Activated CD8-positive, alpha-beta memory T cell treated with anti-CD3 and anti-CD28 coated beads for 48 hours (primary cell): ENCODE results near the gene ZEB1.

Experiments used
- DNase-seq, 3 experiments: peaks; one replicate each; pipeline ENCODE4 v3.0.0-alpha.2; 2020; ENCODE audit warnings: low read depth in 2 of 3, low spot score in 2 of 3

The ZEB1 gene

GRCh38 chr10:31318854-31319601, at the start of gene ZEB1:
Gene ZEB1 (plus strand): TSS chr10:31319216. CDS start chr10:31319235, 19 bp downstream.
- peak; percentile 62 to 71 (median 66) for DNase-seq

GRCh38 chr10:31270954-31271353, 48.1 kb upstream of the ZEB1 start:
- DNase-seq, result no peak

GRCh38 chr10:31272841-31273240, 46.2 kb upstream of the ZEB1 start:
- no peak for DNase-seq

- DNase-seq, result no peak
Observed at GRCh38 chr10:31273789-31274188, 45.2 kb upstream of the ZEB1 start.

GRCh38 chr10:31274310-31274709, 44.7 kb upstream of the ZEB1 start:
- no peak for DNase-seq

GRCh38 chr10:31278279-31278941, 40.6 kb upstream of the ZEB1 start:
- no peak for DNase-seq

GRCh38 chr10:31280972-31281371, 38.0 kb upstream of the ZEB1 start:
- DNase-seq, result no peak

- no peak for DNase-seq
Observed at GRCh38 chr10:31288001-31288400, 31.0 kb upstream of the ZEB1 start.

- DNase-seq, result no peak
Observed at GRCh38 chr10:31288962-31289361, 30.1 kb upstream of the ZEB1 start.

- no peak for DNase-seq
Observed at GRCh38 chr10:31290386-31290785, 28.6 kb upstream of the ZEB1 start.

GRCh38 chr10:31291123-31291522, 27.9 kb upstream of the ZEB1 start:
- DNase-seq, result no peak

GRCh38 chr10:31294558-31294957, 24.5 kb upstream of the ZEB1 start:
- no peak for DNase-seq

GRCh38 chr10:31296754-31297153, 22.3 kb upstream of the ZEB1 start:
- no peak for DNase-seq

- DNase-seq, result no peak
Observed at GRCh38 chr10:31299119-31299518, 19.9 kb upstream of the ZEB1 start.

- DNase-seq, result no peak
Observed at GRCh38 chr10:31303212-31303611, 15.8 kb upstream of the ZEB1 start.

- DNase-seq, result no peak
Observed at GRCh38 chr10:31304291-31304970, 14.6 kb upstream of the ZEB1 start.

- no peak for DNase-seq
Observed at GRCh38 chr10:31313396-31313795, 5.6 kb upstream of the ZEB1 start.

GRCh38 chr10:31314256-31315150, 4.5 kb upstream of the ZEB1 start:
- no peak for DNase-seq

GRCh38 chr10:31315453-31315852, 3.6 kb upstream of the ZEB1 start:
- no peak for DNase-seq

GRCh38 chr10:31317171-31317570, 1.8 kb upstream of the ZEB1 start:
- no peak for DNase-seq
